Activated naive CD4-positive, alpha-beta T cell treated with anti-CD3 and anti-CD28 coated beads, Interleukin-2, amount 10 ng/mL, durations not matched to agents 5 hours and 36 hours (primary cell): ENCODE data around the gene HCN1. TPM values are rescaled to one million over a fixed set of nuclear protein-coding genes. Genes with fewer than 3 reads are reported as not detected.

ENCODE experiments used
- total RNA-seq, 2 experiments: library from RNA; stranded (reverse); gene quantifications; one replicate each; pipeline ENCODE4 v1.2.3, GENCODE V29; 2021

Gene HCN1
- total RNA-seq: not detected

GRCh38 chr5:45696206-45696836, at the start of gene HCN1:
Gene HCN1, minus strand, starts transcription at chr5:45696380.

